Subcutaneous abdominal adipose tissue (tissue), 5 donors: ENCODE measurements around the gene RASSF5.
"Not testable (repeated sequence)": the region's sequence is repeated elsewhere in the genome, so short reads cannot be mapped to it uniquely, and the experiment has no call there.

Experiments used
- H3K27ac ChIP-seq: one replicate; pipeline ENCODE4 v1.7.0; 2013; ENCODE audit warnings: low read depth, mild to moderate bottlenecking, inconsistent platforms, low read length, moderate library complexity
- H3K27me3 ChIP-seq, 5 donors: one replicate each; pipeline ENCODE4 v1.7.0; 2013; ENCODE audit warnings: low read length in 5 of 5, inconsistent platforms in 1 of 5; ENCODE audit not compliant: control insufficient read depth in 5 of 5, insufficient read depth in 4 of 5
- H3K36me3 ChIP-seq, 5 donors: one replicate each; pipeline ENCODE4 v1.7.0; 2013; ENCODE audit warnings: low read length in 5 of 5; ENCODE audit not compliant: control insufficient read depth in 5 of 5, insufficient read depth in 5 of 5
- H3K4me1 ChIP-seq, 5 donors: one replicate each; pipeline ENCODE4 v1.7.0; 2013; ENCODE audit warnings: low read length in 5 of 5, mild to moderate bottlenecking in 3 of 5, moderate library complexity in 1 of 5; ENCODE audit not compliant: control insufficient read depth in 5 of 5, insufficient read depth in 5 of 5
- H3K4me3 ChIP-seq, 5 donors: one replicate each; pipeline ENCODE4 v1.7.0; 2013; ENCODE audit warnings: low read length in 5 of 5, low read depth in 1 of 5
- H3K9ac ChIP-seq, 5 donors: one replicate each; pipeline ENCODE4 v1.7.0; 2013; ENCODE audit warnings: low read length in 5 of 5, mild to moderate bottlenecking in 4 of 5, moderate library complexity in 3 of 5
- H3K9me3 ChIP-seq, 5 donors: one replicate each; pipeline ENCODE4 v1.7.0; 2013; ENCODE audit warnings: low read length in 5 of 5; ENCODE audit not compliant: control insufficient read depth in 5 of 5
- donor health status: healthy.
- donor health status: healthy.
- donor health status: healthy.
- donor health status: healthy.
- donor health status: healthy.

Gene RASSF5

GRCh38 chr1:206580438-206581113 is 73.2 kb downstream of the RASSF5 start:
- peaks cover 15 to 64% (median 32%) of the 10 kb centered on the region in 5 donors for H3K4me1 ChIP-seq
- H3K9ac ChIP-seq, result no peak overlapping the region
- no peaks in the 10 kb centered on the region for H3K27me3 ChIP-seq
- peaks cover 0 to 17% (median 10%) of the 10 kb centered on the region in 5 donors for H3K36me3 ChIP-seq
- H3K27ac ChIP-seq, result no peak overlapping the region
- no peaks in the 10 kb centered on the region for H3K9me3 ChIP-seq
- H3K4me3 ChIP-seq, result no peak overlapping the region

- H3K27me3 ChIP-seq, H3K4me3 ChIP-seq, H3K27ac ChIP-seq, H3K9ac ChIP-seq, H3K9me3 ChIP-seq: not testable (repeated sequence)
- peaks cover 12 to 59% (median 26%) of the 10 kb centered on the region in 5 donors for H3K4me1 ChIP-seq
- H3K36me3 ChIP-seq, result peaks cover 0 to 22% (median 15%) of the 10 kb centered on the region in 5 donors
Measured at GRCh38 chr1:206581114-206581497, 73.8 kb downstream of the RASSF5 start.

GRCh38 chr1:206581571-206581981 is 74.2 kb downstream of the RASSF5 start:
- no peaks in the 10 kb centered on the region for H3K9me3 ChIP-seq
- no peak overlapping the region for H3K27ac ChIP-seq
- no peaks in the 10 kb centered on the region for H3K27me3 ChIP-seq
- no peak overlapping the region for H3K9ac ChIP-seq
- H3K36me3 ChIP-seq, result peaks cover 0 to 27% (median 19%) of the 10 kb centered on the region in 5 donors
- H3K4me1 ChIP-seq, result peaks cover 7 to 54% (median 22%) of the 10 kb centered on the region in 5 donors
- no peak overlapping the region for H3K4me3 ChIP-seq

GRCh38 chr1:206582537-206582936 is 75.2 kb downstream of the RASSF5 start:
- Histone ChIP-seq H3K9ac (no peak overlapping the region), H3K27me3 (no peaks in the 10 kb centered on the region), H3K4me3 (no peak overlapping the region), H3K27ac (no peak overlapping the region), H3K36me3 (peaks cover 0 to 37% (median 26%) of the 10 kb centered on the region in 5 donors), H3K9me3 (no peaks in the 10 kb centered on the region), H3K4me1 (peaks cover 5 to 45% (median 12%) of the 10 kb centered on the region in 5 donors)

GRCh38 chr1:206582971-206583706 is 75.8 kb downstream of the RASSF5 start:
- Histone ChIP-seq H3K27ac (no peak overlapping the region), H3K36me3 (peaks cover 0 to 43% (median 32%) of the 10 kb centered on the region in 5 donors)

GRCh38 chr1:206583707-206584648 is 76.6 kb downstream of the RASSF5 start:
- peaks cover 4 to 34% (median 10%) of the 10 kb centered on the region in 5 donors for H3K4me1 ChIP-seq
- peaks cover 0 to 51% (median 38%) of the 10 kb centered on the region in 5 donors for H3K36me3 ChIP-seq
- H3K9ac ChIP-seq, result no peak overlapping the region

More at GRCh38 chr1:206582971-206583706, 75.8 kb downstream of the RASSF5 start:
- Histone ChIP-seq H3K4me1 (peaks cover 4 to 39% (median 10%) of the 10 kb centered on the region in 5 donors), H3K4me3 (no peak overlapping the region), H3K9ac (no peak overlapping the region), H3K27me3 (no peaks in the 10 kb centered on the region), H3K9me3 (no peaks in the 10 kb centered on the region)

GRCh38 chr1:206584683-206585082 is 77.4 kb downstream of the RASSF5 start:
- Histone ChIP-seq H3K27ac (no peak overlapping the region), H3K4me3 (no peak overlapping the region), H3K9me3 (no peaks in the 10 kb centered on the region), H3K4me1 (peaks cover 4 to 27% (median 8%) of the 10 kb centered on the region in 5 donors), H3K27me3 (no peaks in the 10 kb centered on the region), H3K9ac (no peak overlapping the region), H3K36me3 (peaks cover 0 to 58% (median 39%) of the 10 kb centered on the region in 5 donors)

More at GRCh38 chr1:206583707-206584648, 76.6 kb downstream of the RASSF5 start:
- H3K27ac ChIP-seq, result no peak overlapping the region
- H3K27me3 ChIP-seq, result no peaks in the 10 kb centered on the region
- H3K9me3 ChIP-seq, result no peaks in the 10 kb centered on the region
- H3K4me3 ChIP-seq, result no peak overlapping the region

- no peak overlapping the region for H3K27ac ChIP-seq
- no peak overlapping the region for H3K9ac ChIP-seq
- H3K9me3 ChIP-seq, result no peaks in the 10 kb centered on the region
- H3K4me1 ChIP-seq, result peaks cover 0 to 11% (median 2%) of the 10 kb centered on the region in 5 donors
- H3K36me3 ChIP-seq, result peaks cover 7 to 77% (median 53%) of the 10 kb centered on the region in 5 donors
- H3K4me3 ChIP-seq, result no peak overlapping the region
- H3K27me3 ChIP-seq, result no peaks in the 10 kb centered on the region
Measured at GRCh38 chr1:206586501-206587445, 79.4 kb downstream of the RASSF5 start.

GRCh38 chr1:206587904-206588303 is 80.6 kb downstream of the RASSF5 start:
- H3K27me3 ChIP-seq, result no peaks in the 10 kb centered on the region
- peaks cover 10 to 89% (median 65%) of the 10 kb centered on the region in 5 donors for H3K36me3 ChIP-seq
- H3K4me3 ChIP-seq, result no peak overlapping the region
- H3K9ac ChIP-seq, result no peak overlapping the region
- no peak overlapping the region for H3K27ac ChIP-seq
- no peaks in the 10 kb centered on the region for H3K9me3 ChIP-seq
- peaks cover 0 to 7% (median 2%) of the 10 kb centered on the region in 5 donors for H3K4me1 ChIP-seq
